Calu3 (cell line): Measurements from ENCODE around the gene LPCAT1. TPM values are rescaled to one million over a fixed set of nuclear protein-coding genes. Genes with fewer than 3 reads are reported as not detected.
"Not testable (repeated sequence)": the region's sequence is repeated elsewhere in the genome, so short reads cannot be mapped to it uniquely, and the experiment has no call there.

ENCODE experiments used
- BruUV-seq: library from RNA; stranded (reverse); fragments of 400-500 nt; replicated peaks from 2 replicates; lab custom pipeline; 2021; lab: Mats Ljungman, UMichigan
- CTCF ChIA-PET: fragments of 300-600 bp; sonication (Branson Sonifier 250); formaldehyde crosslinking; loops from one replicate; lab custom pipeline; 2022; ENCODE audit warnings: antibody characterized with exemption; lab: Charles Lee
- DNase-seq: peaks from one replicate; pipeline ENCODE4 v3.0.0; 2022
- H3K27ac Mint-ChIP-seq: one replicate; pipeline ENCODE4 v1.8.0; 2022; ENCODE audit warnings: mixed read lengths; ENCODE audit not compliant: unreplicated experiment
- H3K27me3 Mint-ChIP-seq: one replicate; pipeline ENCODE4 v1.8.0; 2022; ENCODE audit warnings: mixed read lengths; ENCODE audit not compliant: unreplicated experiment
- H3K36me3 Mint-ChIP-seq: one replicate; pipeline ENCODE4 v1.8.0; 2022; ENCODE audit warnings: mild to moderate bottlenecking, moderate library complexity, mixed read lengths; ENCODE audit not compliant: insufficient read depth, unreplicated experiment
- H3K4me1 Mint-ChIP-seq: one replicate; pipeline ENCODE4 v1.8.0; 2022; ENCODE audit warnings: mild to moderate bottlenecking, low read depth, mixed read lengths; ENCODE audit not compliant: unreplicated experiment
- H3K4me3 Mint-ChIP-seq: one replicate; pipeline ENCODE4 v1.8.0; 2022; ENCODE audit warnings: mild to moderate bottlenecking, low read depth, moderate library complexity, mixed read lengths; ENCODE audit not compliant: unreplicated experiment
- H3K9me3 Mint-ChIP-seq: one replicate; pipeline ENCODE4 v1.8.0; 2022; ENCODE audit warnings: low read depth, mixed read lengths; ENCODE audit not compliant: unreplicated experiment
- CTCF ChIP-seq: fragments of 200-600 bp; IDR thresholded peaks from one replicate; pipeline ENCODE4 v1.8.0; 2022; ENCODE audit warnings: antibody characterized with exemption; ENCODE audit not compliant: unreplicated experiment
- intact Hi-C: fragments of 100-400 bp; cut with micrococcal nuclease; formaldehyde crosslinking; loops from one replicate; pipeline ENCODE4 v1.10.0; 2022; ENCODE audit not compliant: unreplicated experiment
- total RNA-seq: library from RNA; stranded (reverse); gene quantifications from 2 replicates; pipeline ENCODE4 v1.2.3, GENCODE V29; 2022

The LPCAT1 gene
- total RNA-seq, 1 experiment from 2014 or later = 42.3 TPM

GRCh38 chr5:1476181-1476966 lies 47.4 kb downstream of the LPCAT1 start:
- Mint-ChIP-seq H3K4me1 (no peaks in the 10 kb centered on the region), H3K27me3 (no peaks in the 10 kb centered on the region), H3K4me3 (no peak overlapping the region), H3K9me3 (no peaks in the 10 kb centered on the region), H3K27ac (no peak overlapping the region), H3K36me3 (peaks cover 23% of the 10 kb centered on the region)
- no peak for TF ChIP-seq CTCF
- no peak for DNase-seq
- no TSS peak for BruUV-seq
- CTCF ChIA-PET = no interaction called here
- intact Hi-C loops = no loop called here

- H3K27ac Mint-ChIP-seq, H3K27me3 Mint-ChIP-seq, CTCF ChIA-PET, H3K4me3 Mint-ChIP-seq, H3K9me3 Mint-ChIP-seq, intact Hi-C loops, DNase-seq, BruUV-seq, H3K4me1 Mint-ChIP-seq: not testable (repeated sequence)
- H3K36me3 Mint-ChIP-seq = peaks cover 26% of the 10 kb centered on the region
Observed at GRCh38 chr5:1475544-1475900, 48.2 kb downstream of the LPCAT1 start.

GRCh38 chr5:1474866-1475543 lies 48.8 kb downstream of the LPCAT1 start:
- H3K27ac Mint-ChIP-seq = no peak overlapping the region
- intact Hi-C loops = no loop called here

GRCh38 chr5:1474183-1474839 lies 49.4 kb downstream of the LPCAT1 start:
- BruUV-seq = no TSS peak
- TF ChIP-seq CTCF = no peak
- DNase-seq = no peak
- H3K4me3 Mint-ChIP-seq = no peak overlapping the region
- CTCF ChIA-PET = no interaction called here
- H3K4me1 Mint-ChIP-seq = no peaks in the 10 kb centered on the region
- no peak overlapping the region for H3K27ac Mint-ChIP-seq
- H3K9me3 Mint-ChIP-seq = no peaks in the 10 kb centered on the region
- intact Hi-C loops = no loop called here
- H3K27me3 Mint-ChIP-seq = no peaks in the 10 kb centered on the region
- peaks cover 26% of the 10 kb centered on the region for H3K36me3 Mint-ChIP-seq

More at GRCh38 chr5:1474866-1475543, 48.8 kb downstream of the LPCAT1 start:
- no peak for DNase-seq
- no peak overlapping the region for H3K4me3 Mint-ChIP-seq
- CTCF ChIA-PET = no interaction called here
- H3K9me3 Mint-ChIP-seq = no peaks in the 10 kb centered on the region
- H3K27me3 Mint-ChIP-seq = no peaks in the 10 kb centered on the region
- BruUV-seq = no TSS peak
- H3K36me3 Mint-ChIP-seq = peaks cover 26% of the 10 kb centered on the region
- H3K4me1 Mint-ChIP-seq = no peaks in the 10 kb centered on the region
- TF ChIP-seq CTCF = no peak
